SK-N-SH treated with all-trans-retinoic acid at 6 μM for 48 hours (cell line): ENCODE measurements around the gene PEX10.

ENCODE experiments used
- ATAC-seq: fragments of 200-7000 bp; cut with Tn5 transposase; 3 replicates; pipeline ENCODE4 v1.9.1; 2020; ENCODE audit warnings: mild to moderate bottlenecking, moderate library complexity
- ARNTL ChIP-seq: fragments of 450-650 bp; formaldehyde crosslinking; IDR thresholded peaks from 2 replicates; pipeline ENCODE4 v1.5.0; 2020; ENCODE audit warnings: low read depth, mild to moderate bottlenecking, moderate library complexity, borderline replicate concordance
- BACH2 ChIP-seq: fragments of 250-450 bp; sonication (Bioruptor Pico); IDR thresholded peaks from 2 replicates; pipeline ENCODE4 v1.9.0; 2021; ENCODE audit warnings: mild to moderate bottlenecking, borderline replicate concordance
- CSDC2 ChIP-seq: fragments of 250-450 bp; sonication (Bioruptor Pico); IDR thresholded peaks from 2 replicates; pipeline ENCODE4 v1.5.0; 2020; ENCODE audit warnings: mild to moderate bottlenecking, moderate library complexity
- GLIS3 ChIP-seq: fragments of 250-450 bp; sonication (Bioruptor Pico); IDR thresholded peaks from 2 replicates; pipeline ENCODE4 v1.5.0; 2020; ENCODE audit warnings: mild to moderate bottlenecking, moderate library complexity
- ISL1 ChIP-seq: fragments of 250-450 bp; sonication (Bioruptor Pico); IDR thresholded peaks from 2 replicates; pipeline ENCODE4 v2.1.2; 2022; ENCODE audit warnings: mild to moderate bottlenecking, moderate library complexity
- OSR1 ChIP-seq: fragments of 250-450 bp; sonication (Bioruptor Pico); IDR thresholded peaks from 2 replicates; pipeline ENCODE4 v1.8.0; 2022; ENCODE audit warnings: moderate library complexity, mild to moderate bottlenecking, inconsistent platforms
- RARB ChIP-seq: fragments of 250-450 bp; sonication (Bioruptor Pico); IDR thresholded peaks from 2 replicates; pipeline ENCODE4 v1.8.0; 2021; ENCODE audit warnings: mild to moderate bottlenecking, moderate library complexity
- SNAI2 ChIP-seq: fragments of 250-450 bp; sonication (Bioruptor Pico); IDR thresholded peaks from 2 replicates; pipeline ENCODE4 v1.5.0; 2020; ENCODE audit warnings: mild to moderate bottlenecking, moderate library complexity
- TCF4 ChIP-seq: fragments of 250-450 bp; sonication (Bioruptor Pico); IDR thresholded peaks from 2 replicates; pipeline ENCODE4 v1.8.0; 2021; ENCODE audit warnings: mild to moderate bottlenecking, moderate library complexity, borderline replicate concordance
- TOX ChIP-seq: fragments of 250-450 bp; sonication (Bioruptor Pico); IDR thresholded peaks from 2 replicates; pipeline ENCODE4 v1.8.0; 2021; ENCODE audit warnings: mild to moderate bottlenecking, moderate library complexity, borderline replicate concordance
- ZC3H10 ChIP-seq: fragments of 250-450 bp; sonication (Bioruptor Pico); IDR thresholded peaks from 2 replicates; pipeline ENCODE4 v1.5.1; 2021; ENCODE audit warnings: mild to moderate bottlenecking, moderate library complexity
- ZFP3 ChIP-seq: fragments of 250-450 bp; sonication (Bioruptor Pico); IDR thresholded peaks from 2 replicates; pipeline ENCODE4 v1.5.0; 2020; ENCODE audit warnings: mild to moderate bottlenecking, moderate library complexity
- ZFP30 ChIP-seq: fragments of 450-650 bp; formaldehyde crosslinking; IDR thresholded peaks from 2 replicates; pipeline ENCODE4 v1.5.0; 2022; ENCODE audit warnings: mild to moderate bottlenecking, moderate library complexity
- ZNF565 ChIP-seq: fragments of 450-650 bp; formaldehyde crosslinking; conservative IDR thresholded peaks from 2 replicates; pipeline ENCODE4 v1.5.0; 2020; ENCODE audit warnings: low read depth, mild to moderate bottlenecking, moderate library complexity
- ZNF70 ChIP-seq: fragments of 450-650 bp; formaldehyde crosslinking; IDR thresholded peaks from 2 replicates; pipeline ENCODE4 v1.5.0; 2020; ENCODE audit warnings: mild to moderate bottlenecking, moderate library complexity
- ZNF8 ChIP-seq: fragments of 450-650 bp; formaldehyde crosslinking; IDR thresholded peaks from 2 replicates; pipeline ENCODE4 v1.5.0; 2020; ENCODE audit warnings: mild to moderate bottlenecking, moderate library complexity
- TF ChIP-seq, protein P1 (sequence below): fragments of 250-450 bp; sonication (Bioruptor Pico); IDR thresholded peaks from 2 replicates; pipeline ENCODE4 v1.5.1; 2021; ENCODE audit warnings: mild to moderate bottlenecking, moderate library complexity
- TF ChIP-seq, protein P2 (sequence below): fragments of 250-450 bp; sonication (Bioruptor Pico); IDR thresholded peaks from 2 replicates; pipeline ENCODE4 v1.8.0; 2021; ENCODE audit warnings: low read depth, mild to moderate bottlenecking, moderate library complexity, borderline replicate concordance
- TF ChIP-seq, protein P3 (sequence below): fragments of 250-450 bp; sonication (Bioruptor Pico); IDR thresholded peaks from 2 replicates; pipeline ENCODE4 v1.5.0; 2020; ENCODE audit warnings: mild to moderate bottlenecking, moderate library complexity

The PEX10 gene

GRCh38 chr1:2447276-2448097 lies 35.1 kb upstream of the PEX10 start:
- ATAC-seq = no peak
- TF ChIP-seq ISL1 (CRISPR knock-in tag) (no peak), ZNF70 (CRISPR knock-in tag) (no peak), ARNTL (CRISPR knock-in tag) (no peak), ZFP3 (CRISPR knock-in tag) (no peak), ZFP30 (CRISPR knock-in tag) (no peak), ZNF565 (CRISPR knock-in tag) (no peak), TOX (CRISPR knock-in tag) (no peak), SNAI2 (CRISPR knock-in tag) (no peak), ZC3H10 (CRISPR knock-in tag) (no peak), CSDC2 (CRISPR knock-in tag) (no peak), OSR1 (no peak)
- TF ChIP-seq, protein P1, sequence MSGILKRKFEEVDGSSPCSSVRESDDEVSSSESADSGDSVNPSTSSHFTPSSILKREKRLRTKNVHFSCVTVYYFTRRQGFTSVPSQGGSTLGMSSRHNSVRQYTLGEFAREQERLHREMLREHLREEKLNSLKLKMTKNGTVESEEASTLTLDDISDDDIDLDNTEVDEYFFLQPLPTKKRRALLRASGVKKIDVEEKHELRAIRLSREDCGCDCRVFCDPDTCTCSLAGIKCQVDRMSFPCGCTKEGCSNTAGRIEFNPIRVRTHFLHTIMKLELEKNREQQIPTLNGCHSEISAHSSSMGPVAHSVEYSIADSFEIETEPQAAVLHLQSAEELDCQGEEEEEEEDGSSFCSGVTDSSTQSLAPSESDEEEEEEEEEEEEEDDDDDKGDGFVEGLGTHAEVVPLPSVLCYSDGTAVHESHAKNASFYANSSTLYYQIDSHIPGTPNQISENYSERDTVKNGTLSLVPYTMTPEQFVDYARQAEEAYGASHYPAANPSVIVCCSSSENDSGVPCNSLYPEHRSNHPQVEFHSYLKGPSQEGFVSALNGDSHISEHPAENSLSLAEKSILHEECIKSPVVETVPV (CRISPR knock-in tag) = no peak

DNA sequence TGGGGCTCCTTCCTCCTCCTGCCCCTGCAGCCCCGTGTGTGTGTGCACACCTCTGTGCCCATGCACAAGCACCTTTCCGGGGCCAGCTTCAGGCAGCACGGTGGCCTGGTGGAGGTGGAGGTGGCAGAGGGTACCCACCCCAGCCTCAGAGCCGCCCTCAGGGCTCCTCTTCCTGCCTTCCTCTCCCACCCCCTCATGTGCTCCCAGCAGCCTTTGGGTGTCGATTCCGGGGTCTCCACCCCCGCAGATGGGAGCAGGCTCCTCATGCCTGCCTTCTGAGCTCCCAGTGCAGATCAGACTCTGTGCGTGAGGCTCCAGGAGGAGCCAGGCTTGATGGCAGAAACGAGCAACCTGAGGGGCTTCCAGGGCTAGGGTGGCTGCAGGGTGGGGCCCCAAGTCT lies 34.5 kb upstream of the PEX10 start:
- no peak for ATAC-seq
- TF ChIP-seq ISL1 (CRISPR knock-in tag) = no peak

DNA sequence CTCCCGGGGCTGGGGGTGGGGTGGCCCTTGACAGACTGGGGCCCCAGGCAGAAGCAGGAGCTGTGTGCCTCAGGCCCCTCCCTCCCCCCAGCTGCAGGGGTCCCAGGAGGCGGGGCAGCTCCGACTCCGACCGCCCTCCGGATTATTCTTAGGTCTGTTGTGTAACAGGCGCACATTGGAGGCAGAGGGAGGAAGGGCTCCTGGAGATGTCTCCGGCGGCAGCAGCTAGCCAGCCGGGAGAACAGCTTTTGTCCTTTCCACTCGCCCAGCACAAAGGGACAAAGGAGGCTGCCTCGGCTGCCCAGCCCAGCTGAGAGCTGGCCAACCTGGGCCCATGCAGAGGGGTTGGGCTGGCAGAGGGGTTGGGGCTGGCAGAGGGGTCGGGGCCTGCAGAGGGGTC lies 34.0 kb upstream of the PEX10 start:
- ATAC-seq = no peak
- no peak for TF ChIP-seq BACH2
- no peak for TF ChIP-seq ZC3H10 (CRISPR knock-in tag)

- TF ChIP-seq ISL1 (CRISPR knock-in tag) (no peak), ZFP30 (CRISPR knock-in tag) (no peak), ZNF8 (no peak), ZC3H10 (CRISPR knock-in tag) (no peak), TOX (CRISPR knock-in tag) (no peak), ARNTL (CRISPR knock-in tag) (no peak)
- TF ChIP-seq, protein P2, sequence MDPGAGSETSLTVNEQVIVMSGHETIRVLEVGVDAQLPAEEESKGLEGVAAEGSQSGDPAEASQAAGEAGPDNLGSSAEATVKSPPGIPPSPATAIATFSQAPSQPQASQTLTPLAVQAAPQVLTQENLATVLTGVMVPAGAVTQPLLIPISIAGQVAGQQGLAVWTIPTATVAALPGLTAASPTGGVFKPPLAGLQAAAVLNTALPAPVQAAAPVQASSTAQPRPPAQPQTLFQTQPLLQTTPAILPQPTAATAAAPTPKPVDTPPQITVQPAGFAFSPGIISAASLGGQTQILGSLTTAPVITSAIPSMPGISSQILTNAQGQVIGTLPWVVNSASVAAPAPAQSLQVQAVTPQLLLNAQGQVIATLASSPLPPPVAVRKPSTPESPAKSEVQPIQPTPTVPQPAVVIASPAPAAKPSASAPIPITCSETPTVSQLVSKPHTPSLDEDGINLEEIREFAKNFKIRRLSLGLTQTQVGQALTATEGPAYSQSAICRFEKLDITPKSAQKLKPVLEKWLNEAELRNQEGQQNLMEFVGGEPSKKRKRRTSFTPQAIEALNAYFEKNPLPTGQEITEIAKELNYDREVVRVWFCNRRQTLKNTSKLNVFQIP (CRISPR knock-in tag) = no peak
- TF ChIP-seq, all 23 proteins: peak for 0
- ATAC-seq = no peak
Measured at GRCh38 chr1:2445823-2446215, 33.5 kb upstream of the PEX10 start.

DNA sequence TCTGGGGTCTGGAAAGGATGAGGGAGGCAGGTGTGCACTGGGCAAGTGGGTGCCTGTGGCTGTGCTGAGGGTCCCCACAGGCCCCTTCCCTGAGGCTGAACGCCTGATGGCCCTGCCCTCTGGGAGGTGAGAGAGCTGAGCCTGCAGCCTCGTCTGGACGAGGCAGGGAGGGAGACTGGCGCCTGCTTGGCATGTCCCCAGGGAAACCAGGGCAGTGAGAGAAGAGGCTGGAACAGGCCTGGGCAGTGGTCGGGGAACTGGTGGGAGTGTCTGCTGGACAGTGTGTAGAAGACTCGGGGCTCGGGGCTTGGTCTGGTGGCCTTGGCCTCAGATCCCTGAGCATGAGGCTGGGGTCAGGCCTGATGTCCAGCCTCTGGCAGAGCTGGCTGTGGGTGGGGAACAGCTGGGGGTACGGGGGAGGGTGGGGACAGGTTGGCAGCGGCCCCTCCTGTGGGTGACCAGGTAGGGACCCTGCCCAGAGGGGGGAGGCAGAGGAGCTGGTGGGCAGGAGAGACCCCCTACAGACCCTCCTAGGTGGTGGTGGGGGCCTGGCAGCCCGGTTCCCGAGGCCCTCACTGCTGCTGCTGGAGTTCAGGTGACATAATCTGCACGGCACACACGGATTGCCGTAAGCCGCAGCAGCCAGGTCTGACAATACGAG lies 32.9 kb upstream of the PEX10 start:
- TF ChIP-seq TCF4 (CRISPR knock-in tag) (no peak), RARB (CRISPR knock-in tag) (no peak), BACH2 (no peak), ZFP30 (CRISPR knock-in tag) (no peak), GLIS3 (CRISPR knock-in tag) (no peak), ZNF8 (no peak), TOX (CRISPR knock-in tag) (no peak), CSDC2 (CRISPR knock-in tag) (no peak), OSR1 (no peak)
- TF ChIP-seq, protein P3, sequence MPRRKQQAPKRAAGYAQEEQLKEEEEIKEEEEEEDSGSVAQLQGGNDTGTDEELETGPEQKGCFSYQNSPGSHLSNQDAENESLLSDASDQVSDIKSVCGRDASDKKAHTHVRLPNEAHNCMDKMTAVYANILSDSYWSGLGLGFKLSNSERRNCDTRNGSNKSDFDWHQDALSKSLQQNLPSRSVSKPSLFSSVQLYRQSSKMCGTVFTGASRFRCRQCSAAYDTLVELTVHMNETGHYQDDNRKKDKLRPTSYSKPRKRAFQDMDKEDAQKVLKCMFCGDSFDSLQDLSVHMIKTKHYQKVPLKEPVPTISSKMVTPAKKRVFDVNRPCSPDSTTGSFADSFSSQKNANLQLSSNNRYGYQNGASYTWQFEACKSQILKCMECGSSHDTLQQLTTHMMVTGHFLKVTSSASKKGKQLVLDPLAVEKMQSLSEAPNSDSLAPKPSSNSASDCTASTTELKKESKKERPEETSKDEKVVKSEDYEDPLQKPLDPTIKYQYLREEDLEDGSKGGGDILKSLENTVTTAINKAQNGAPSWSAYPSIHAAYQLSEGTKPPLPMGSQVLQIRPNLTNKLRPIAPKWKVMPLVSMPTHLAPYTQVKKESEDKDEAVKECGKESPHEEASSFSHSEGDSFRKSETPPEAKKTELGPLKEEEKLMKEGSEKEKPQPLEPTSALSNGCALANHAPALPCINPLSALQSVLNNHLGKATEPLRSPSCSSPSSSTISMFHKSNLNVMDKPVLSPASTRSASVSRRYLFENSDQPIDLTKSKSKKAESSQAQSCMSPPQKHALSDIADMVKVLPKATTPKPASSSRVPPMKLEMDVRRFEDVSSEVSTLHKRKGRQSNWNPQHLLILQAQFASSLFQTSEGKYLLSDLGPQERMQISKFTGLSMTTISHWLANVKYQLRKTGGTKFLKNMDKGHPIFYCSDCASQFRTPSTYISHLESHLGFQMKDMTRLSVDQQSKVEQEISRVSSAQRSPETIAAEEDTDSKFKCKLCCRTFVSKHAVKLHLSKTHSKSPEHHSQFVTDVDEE = no peak
- TF ChIP-seq, protein P1 (CRISPR knock-in tag) = no peak
- TF ChIP-seq, protein P2 (CRISPR knock-in tag) = no peak
- TF ChIP-seq, all 23 proteins: peak for 0
- ATAC-seq = no peak
